ENCODE measurements around the gene SLC22A23.

The SLC22A23 gene

GRCh38 chr6:3453413-3454272 is 3.2 kb downstream of the SLC22A23 start:
- Histone ChIP-seq H3K4me3 (no peak overlapping the region), H3K9me3 (replicated peaks in 1 of 11) (no peaks in the 10 kb centered on the region), H3K4me1 (peaks cover 14 to 35% (median 22%) of the 10 kb centered on the region in 10 experiments; a peak in 19 of 20 replicates), H3K4me2 (peak overlapping the region in 3 of 11 experiments; percentile 2 to 100 (median 98); a peak in 2 of 22 replicates), H3K27ac (no peak overlapping the region), H3K27me3 (peaks cover 48 to 60% (median 58%) of the 10 kb centered on the region in 11 experiments), H3K36me3 (no peaks in the 10 kb centered on the region), H4K20me1 (peaks cover 0 to 29% (median 23%) of the 10 kb centered on the region in 11 experiments; a peak in 18 of 22 replicates), H3K9ac (no peak overlapping the region)
- no peak for TF ChIP-seq Cebpa-rat (IDR thresholded peaks at IDR 0.05)

- no peaks in the 10 kb centered on the region for H3K9me3 ChIP-seq (replicated peaks in 1 of 11)
- no peak for TF ChIP-seq Cebpa-rat (IDR thresholded peaks at IDR 0.05)
- H4K20me1 ChIP-seq: peaks cover 0 to 23% (median 14%) of the 10 kb centered on the region in 11 experiments; a peak in 18 of 22 replicates
- no peak overlapping the region for H3K9ac ChIP-seq
- no peak overlapping the region for H3K4me3 ChIP-seq
- no peaks in the 10 kb centered on the region for H3K36me3 ChIP-seq
- peaks cover 12 to 28% (median 15%) of the 10 kb centered on the region in 10 experiments; a peak in 19 of 20 replicates for H3K4me1 ChIP-seq
- peaks cover 34 to 39% (median 38%) of the 10 kb centered on the region in 11 experiments for H3K27me3 ChIP-seq
- H3K27ac ChIP-seq: no peak overlapping the region
- H3K4me2 ChIP-seq: no peak overlapping the region
These were observed 5.4 kb downstream of the SLC22A23 start for GRCh38 chr6:3451498-3451897.

- Histone ChIP-seq H3K4me2 (no peak overlapping the region), H3K9ac (no peak overlapping the region), H3K36me3 (no peaks in the 10 kb centered on the region), H3K27ac (no peak overlapping the region), H3K4me3 (no peak overlapping the region), H4K20me1 (peaks cover 0 to 19% (median 10%) of the 10 kb centered on the region in 11 experiments; a peak in 18 of 22 replicates), H3K27me3 (peaks cover 28 to 33% (median 31%) of the 10 kb centered on the region in 11 experiments), H3K9me3 (replicated peaks in 1 of 11) (no peaks in the 10 kb centered on the region), H3K4me1 (peaks cover 9 to 25% (median 11%) of the 10 kb centered on the region in 10 experiments; a peak in 19 of 20 replicates)
- TF ChIP-seq Cebpa-rat (IDR thresholded peaks at IDR 0.05): no peak
These were observed 6.0 kb downstream of the SLC22A23 start for GRCh38 chr6:3450888-3451287.

DNA sequence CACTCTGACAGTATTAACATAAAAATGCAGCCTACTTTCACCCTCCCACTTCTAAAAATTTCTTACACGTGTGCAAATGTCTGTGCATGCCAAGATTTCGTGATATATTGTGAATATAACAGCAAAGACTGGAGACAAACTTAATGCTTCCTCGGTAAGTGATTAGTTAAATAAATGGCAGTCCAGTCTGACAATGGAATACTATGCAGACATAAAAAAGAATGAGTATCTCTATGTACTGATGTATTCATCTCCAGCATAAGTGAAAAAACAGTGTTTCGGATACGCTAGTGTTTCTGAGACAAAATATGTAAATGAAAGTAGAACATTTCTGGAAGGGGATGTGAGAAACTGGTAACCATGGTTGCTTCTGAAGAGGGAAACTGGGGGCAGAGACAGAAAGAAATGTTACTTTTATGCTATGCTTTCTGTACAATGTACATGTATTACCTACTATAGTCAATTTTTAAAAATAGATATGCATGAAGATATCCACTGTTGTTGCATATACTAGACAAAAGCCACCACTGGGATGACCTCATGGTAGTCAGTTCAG is 7.0 kb downstream of the SLC22A23 start:
- no peak overlapping the region for H3K9ac ChIP-seq
- peaks cover 18 to 22% (median 21%) of the 10 kb centered on the region in 11 experiments for H3K27me3 ChIP-seq
- H3K36me3 ChIP-seq: no peaks in the 10 kb centered on the region
- no peak overlapping the region for H3K4me3 ChIP-seq
- H3K9me3 ChIP-seq (replicated peaks in 1 of 11): no peaks in the 10 kb centered on the region
- TF ChIP-seq Cebpa-rat (IDR thresholded peaks at IDR 0.05): no peak
- H4K20me1 ChIP-seq: peaks cover 0 to 10% (median under 1%) of the 10 kb centered on the region in 11 experiments; a peak in 7 of 22 replicates
- H3K27ac ChIP-seq: no peak overlapping the region
- H3K4me1 ChIP-seq: peaks cover 0 to 15% (median under 1%) of the 10 kb centered on the region in 10 experiments; a peak in 8 of 20 replicates
- no peak overlapping the region for H3K4me2 ChIP-seq

DNA sequence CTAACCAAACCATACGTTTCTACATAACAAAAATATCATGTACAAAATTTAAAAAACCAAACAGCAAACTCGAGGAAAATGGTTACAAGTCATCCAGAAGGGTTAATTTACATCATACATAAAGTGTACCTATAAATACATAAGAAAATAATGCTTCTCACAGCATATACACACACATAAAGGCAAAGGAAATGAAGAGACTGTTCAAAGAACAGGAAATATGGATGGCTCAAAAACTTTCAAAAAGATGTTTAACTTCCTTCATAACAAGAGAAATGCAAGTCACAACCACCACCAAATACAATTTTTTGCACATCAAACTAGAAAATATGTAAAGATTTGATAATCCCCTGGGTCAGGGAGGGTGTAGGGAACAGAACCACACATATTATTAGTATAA is 7.5 kb downstream of the SLC22A23 start:
- H3K27ac ChIP-seq: no peak overlapping the region
- H3K4me3 ChIP-seq: no peak overlapping the region
- TF ChIP-seq Cebpa-rat (IDR thresholded peaks at IDR 0.05): no peak
- no peaks in the 10 kb centered on the region for H3K9me3 ChIP-seq (replicated peaks in 1 of 11)
- no peak overlapping the region for H3K9ac ChIP-seq
- peaks cover 0 to 10% (median 0%) of the 10 kb centered on the region in 11 experiments; a peak in 3 of 22 replicates for H4K20me1 ChIP-seq
- peaks cover 13 to 17% (median 16%) of the 10 kb centered on the region in 11 experiments for H3K27me3 ChIP-seq
- H3K36me3 ChIP-seq: no peaks in the 10 kb centered on the region
- H3K4me1 ChIP-seq: peaks cover 0 to 13% (median 0%) of the 10 kb centered on the region in 10 experiments; a peak in 4 of 20 replicates
- H3K4me2 ChIP-seq: no peak overlapping the region; a peak in 1 of 22 replicates

DNA sequence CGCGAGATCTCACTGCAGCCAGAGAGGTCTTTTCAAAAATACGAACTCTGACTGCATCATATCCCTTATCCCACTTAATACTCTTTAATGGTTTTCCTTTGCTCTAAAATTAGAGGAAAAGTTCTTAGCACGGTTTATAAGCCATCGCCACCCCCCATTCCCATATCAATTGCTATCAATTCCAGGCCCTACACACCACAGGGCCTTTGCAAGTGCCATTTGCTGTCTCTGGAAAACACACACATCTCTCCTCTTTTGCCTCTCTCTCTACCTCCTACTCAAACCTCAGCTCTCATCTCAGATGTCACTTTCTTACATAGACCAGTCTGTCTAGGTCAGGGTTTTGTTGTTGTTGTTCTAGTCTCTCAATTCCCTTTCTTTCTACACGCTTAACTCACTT is 9.8 kb downstream of the SLC22A23 start:
- H3K4me1 ChIP-seq: peaks cover 0 to 9% (median 0%) of the 10 kb centered on the region in 10 experiments; a peak in 2 of 20 replicates
- no peaks in the 10 kb centered on the region for H3K27me3 ChIP-seq
- H3K36me3 ChIP-seq: no peaks in the 10 kb centered on the region
- TF ChIP-seq Cebpa-rat (IDR thresholded peaks at IDR 0.05): no peak
- H3K4me3 ChIP-seq: no peak overlapping the region
- H3K27ac ChIP-seq: no peak overlapping the region
- H3K9me3 ChIP-seq (replicated peaks in 1 of 11): no peaks in the 10 kb centered on the region
- H3K4me2 ChIP-seq: no peak overlapping the region
- no peak overlapping the region for H3K9ac ChIP-seq
- H4K20me1 ChIP-seq: peaks cover 0 to 3% (median 0%) of the 10 kb centered on the region in 11 experiments; a peak in 2 of 22 replicates

GRCh38 chr6:3446184-3446583 is 10.7 kb downstream of the SLC22A23 start:
- H3K4me3 ChIP-seq: no peak overlapping the region
- H3K27ac ChIP-seq: no peak overlapping the region
- no peak overlapping the region for H3K9ac ChIP-seq
- H3K27me3 ChIP-seq: no peaks in the 10 kb centered on the region
- H3K36me3 ChIP-seq: no peaks in the 10 kb centered on the region
- H3K4me2 ChIP-seq: no peak overlapping the region
- TF ChIP-seq Cebpa-rat (IDR thresholded peaks at IDR 0.05): no peak
- H4K20me1 ChIP-seq: peaks cover 0 to 3% (median 0%) of the 10 kb centered on the region in 11 experiments; a peak in 2 of 22 replicates
- H3K4me1 ChIP-seq: peaks cover 0 to 9% (median 0%) of the 10 kb centered on the region in 10 experiments; a peak in 2 of 20 replicates
- no peaks in the 10 kb centered on the region for H3K9me3 ChIP-seq (replicated peaks in 1 of 11)

GRCh38 chr6:3444276-3445088 is 12.4 kb downstream of the SLC22A23 start:
- Histone ChIP-seq H3K27me3 (no peaks in the 10 kb centered on the region), H3K4me3 (no peak overlapping the region), H3K4me1 (peaks cover 0 to 6% (median 0%) of the 10 kb centered on the region in 10 experiments; a peak in 2 of 20 replicates), H4K20me1 (peaks cover 0 to 3% (median 0%) of the 10 kb centered on the region in 11 experiments; a peak in 1 of 22 replicates), H3K36me3 (no peaks in the 10 kb centered on the region), H3K9me3 (replicated peaks in 1 of 11) (no peaks in the 10 kb centered on the region), H3K27ac (no peak overlapping the region), H3K9ac (no peak overlapping the region), H3K4me2 (no peak overlapping the region)
- TF ChIP-seq Cebpa-rat (IDR thresholded peaks at IDR 0.05): no peak

Measured in BLaER1 treated with 17β-estradiol and CSF1 and Interleukin-3, amounts not matched to agents 10 nM and 100 nM (cell line).